Fibroblast of mammary gland (primary cell): Measurements from ENCODE around the gene OR5B12.

ENCODE experiments used
- DNase-seq: peaks from one replicate; pipeline ENCODE4 v3.0.0-alpha.2; 2010; ENCODE audit warnings: low read depth
- H3K4me3 ChIP-seq: 2 replicates; pipeline ENCODE4 v1.5.1; 2011; ENCODE audit warnings: low read depth, mild to moderate bottlenecking, low read length, moderate library complexity; ENCODE audit not compliant: control insufficient read depth
- TF ChIP-seq, protein P1 (sequence below): conservative IDR thresholded peaks from 2 replicates; pipeline ENCODE4 v1.5.1; 2011; ENCODE audit warnings: low read depth, low read length, inconsistent platforms; ENCODE audit not compliant: control insufficient read depth, insufficient read depth

Gene OR5B12

DNA sequence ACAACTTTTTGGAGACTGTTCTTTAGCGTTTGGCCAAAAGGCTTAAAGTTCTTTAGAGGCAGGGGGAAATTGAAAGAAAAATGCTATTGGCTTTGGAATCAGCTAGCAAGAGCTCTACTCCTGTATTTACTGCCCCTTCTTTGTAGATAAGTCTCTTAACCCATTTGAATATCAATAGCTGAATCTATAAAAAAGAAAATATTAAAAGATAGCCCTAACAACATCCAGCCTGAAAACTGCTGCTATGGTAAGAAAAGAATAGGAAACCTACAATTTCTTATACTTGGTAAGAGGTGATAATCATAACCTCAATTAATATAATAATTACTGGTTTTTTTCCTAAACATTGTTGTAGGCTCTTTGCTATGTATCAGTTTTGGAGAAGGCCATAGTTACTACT is at the start of gene OR5B12:
OR5B12 (minus strand) TSS at position 101 of the 400 bp plus-strand sequence. CDS start 2,085 bp downstream, outside the sequence.
- no peak for DNase-seq
- no peak within 1 kb of the TSS for H3K4me3 ChIP-seq
- TF ChIP-seq, protein P1, sequence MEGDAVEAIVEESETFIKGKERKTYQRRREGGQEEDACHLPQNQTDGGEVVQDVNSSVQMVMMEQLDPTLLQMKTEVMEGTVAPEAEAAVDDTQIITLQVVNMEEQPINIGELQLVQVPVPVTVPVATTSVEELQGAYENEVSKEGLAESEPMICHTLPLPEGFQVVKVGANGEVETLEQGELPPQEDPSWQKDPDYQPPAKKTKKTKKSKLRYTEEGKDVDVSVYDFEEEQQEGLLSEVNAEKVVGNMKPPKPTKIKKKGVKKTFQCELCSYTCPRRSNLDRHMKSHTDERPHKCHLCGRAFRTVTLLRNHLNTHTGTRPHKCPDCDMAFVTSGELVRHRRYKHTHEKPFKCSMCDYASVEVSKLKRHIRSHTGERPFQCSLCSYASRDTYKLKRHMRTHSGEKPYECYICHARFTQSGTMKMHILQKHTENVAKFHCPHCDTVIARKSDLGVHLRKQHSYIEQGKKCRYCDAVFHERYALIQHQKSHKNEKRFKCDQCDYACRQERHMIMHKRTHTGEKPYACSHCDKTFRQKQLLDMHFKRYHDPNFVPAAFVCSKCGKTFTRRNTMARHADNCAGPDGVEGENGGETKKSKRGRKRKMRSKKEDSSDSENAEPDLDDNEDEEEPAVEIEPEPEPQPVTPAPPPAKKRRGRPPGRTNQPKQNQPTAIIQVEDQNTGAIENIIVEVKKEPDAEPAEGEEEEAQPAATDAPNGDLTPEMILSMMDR, result no peak

GRCh38 chr11:58490827-58491226 is 48.8 kb upstream of the OR5B12 start:
- TF ChIP-seq, protein P1, result no peak
- DNase-seq, result no peak
- no peak overlapping the region for H3K4me3 ChIP-seq

DNA sequence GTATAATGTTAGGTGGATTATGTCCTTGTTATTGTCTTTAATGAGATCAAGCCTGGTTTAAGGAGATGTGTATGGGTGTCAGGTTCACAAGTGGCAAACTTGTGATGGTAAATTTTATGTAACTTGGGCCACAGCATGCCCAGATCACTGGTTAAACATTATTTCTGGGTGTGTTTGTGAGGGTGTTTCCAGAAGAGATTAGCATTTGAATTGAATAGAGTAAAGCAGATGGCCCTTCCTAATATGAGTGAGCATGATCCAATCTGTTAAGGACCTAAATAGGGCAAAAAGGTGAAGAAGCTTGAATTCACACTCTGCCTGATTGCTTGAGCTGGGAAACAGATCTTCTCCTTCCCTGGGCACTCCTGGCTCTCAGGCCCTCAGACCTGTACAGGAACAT is 45.1 kb upstream of the OR5B12 start:
- TF ChIP-seq, protein P1, result no peak
- DNase-seq, result no peak
- no peak overlapping the region for H3K4me3 ChIP-seq

GRCh38 chr11:58485961-58486360 is 43.9 kb upstream of the OR5B12 start:
- no peak for DNase-seq
- H3K4me3 ChIP-seq, result no peak overlapping the region
- TF ChIP-seq, protein P1, result no peak

DNA sequence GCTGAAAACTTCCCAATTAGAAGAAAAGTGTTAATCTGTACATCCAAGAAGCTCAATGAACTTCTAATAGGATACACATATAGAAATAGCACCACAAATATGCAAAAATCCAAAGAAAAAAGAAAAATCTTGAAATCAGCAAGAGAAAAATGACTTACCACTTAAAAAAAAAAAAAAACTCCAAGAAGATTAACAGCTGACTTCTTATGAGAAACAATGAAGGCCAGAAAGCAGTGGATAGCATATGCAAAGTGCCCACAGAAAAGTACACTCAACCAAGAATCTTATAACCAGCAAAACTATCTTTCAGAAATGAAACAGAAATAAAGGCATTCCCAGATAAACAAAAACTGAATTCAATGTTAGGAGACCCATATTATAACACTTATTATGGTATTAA is 29.9 kb upstream of the OR5B12 start:
- TF ChIP-seq, protein P1, result no peak
- DNase-seq, result no peak
- H3K4me3 ChIP-seq, result no peak overlapping the region

GRCh38 chr11:58466293-58466692 is 24.3 kb upstream of the OR5B12 start:
- TF ChIP-seq, protein P1, result no peak
- H3K4me3 ChIP-seq, result no peak overlapping the region
- no peak for DNase-seq

DNA sequence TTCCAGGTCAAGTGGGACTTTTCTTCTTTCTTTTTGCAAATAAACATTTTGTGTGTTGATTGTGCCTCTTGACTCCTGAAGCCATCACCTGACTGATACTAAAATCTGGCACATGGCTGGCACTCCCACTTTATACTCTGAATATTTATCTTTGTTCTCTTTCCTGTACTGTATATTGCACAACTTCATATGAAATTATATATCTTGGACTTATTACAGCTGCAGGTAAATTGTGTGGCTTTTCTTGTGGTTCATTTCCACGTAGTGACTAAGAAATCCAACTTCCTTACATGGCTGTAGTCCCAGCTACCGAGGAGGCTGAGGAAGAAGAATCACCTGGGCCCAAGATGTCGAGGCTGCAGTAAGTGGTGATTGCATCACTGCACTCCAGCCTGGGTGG is 23.7 kb upstream of the OR5B12 start:
- H3K4me3 ChIP-seq, result no peak overlapping the region
- DNase-seq, result no peak
- TF ChIP-seq, protein P1, result no peak
